HG03175 (cell line): Measurements from ENCODE around the gene CCDC107.

Experiments used
- ATAC-seq: cut with Tn5 transposase; IDR thresholded peaks from one replicate; pipeline ENCODE4 v1.9.1; 2021; ENCODE audit warnings: mild to moderate bottlenecking, moderate library complexity; ENCODE audit not compliant: unreplicated experiment

The CCDC107 gene

DNA sequence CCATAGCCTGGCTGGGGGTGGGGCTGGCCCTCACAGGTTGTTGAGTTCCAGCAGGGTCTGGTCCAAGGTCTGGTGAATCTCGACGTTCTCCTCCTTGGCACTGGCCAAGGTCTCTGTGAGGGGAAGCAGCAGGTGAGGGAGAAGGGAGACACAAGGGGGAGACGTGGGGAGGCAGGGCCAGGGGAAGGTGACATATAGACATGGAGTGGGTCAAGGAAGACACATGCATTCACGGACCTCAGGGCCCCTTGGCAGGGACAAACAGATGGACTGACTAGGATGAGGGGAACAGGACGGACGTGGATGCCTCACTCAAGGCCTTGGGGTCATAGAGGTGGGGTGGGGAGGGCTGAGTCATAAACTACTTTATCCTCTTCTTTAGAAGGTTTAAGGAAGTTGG, 24.0 kb downstream of the CCDC107 start:
- no peak for ATAC-seq

DNA sequence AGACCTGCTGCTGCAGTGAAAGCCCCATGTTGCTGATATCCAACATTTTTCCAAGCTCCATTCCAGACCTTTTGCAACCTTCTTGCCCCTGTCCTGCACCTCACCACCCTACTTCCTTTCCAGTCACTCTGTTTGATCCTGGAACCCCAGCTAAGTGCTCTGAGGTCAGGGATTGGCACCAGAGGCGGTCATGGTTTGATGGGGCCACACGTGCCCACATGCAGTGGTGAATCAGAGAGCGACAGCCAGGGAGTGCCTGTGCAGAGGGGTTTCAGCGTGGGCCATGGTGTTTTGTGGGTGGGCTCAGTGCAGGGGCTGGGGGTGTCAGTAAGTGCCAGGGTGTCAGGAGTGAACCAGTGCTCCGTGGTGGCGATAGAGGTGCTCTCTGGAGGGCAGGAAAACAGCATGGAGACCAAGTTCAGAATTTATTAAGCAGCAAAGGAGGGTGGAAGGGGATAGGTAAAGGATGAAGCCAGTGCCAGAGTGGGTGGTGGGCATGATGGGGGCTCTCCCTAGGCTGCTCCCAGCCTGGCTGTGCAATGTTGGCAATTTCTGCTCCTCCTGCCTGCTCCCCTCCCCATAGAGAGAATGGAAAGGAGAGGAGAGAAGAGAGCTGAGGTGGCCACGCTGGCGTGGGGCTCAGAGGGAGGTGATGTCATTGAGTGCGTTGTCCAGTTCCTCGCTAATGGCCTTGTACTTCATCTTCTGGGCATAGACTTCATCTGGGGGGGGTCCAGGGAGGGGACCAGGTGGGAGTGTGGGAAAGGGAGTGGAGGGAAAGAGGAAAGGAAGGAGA, 24.6 kb downstream of the CCDC107 start:
- ATAC-seq: no peak

DNA sequence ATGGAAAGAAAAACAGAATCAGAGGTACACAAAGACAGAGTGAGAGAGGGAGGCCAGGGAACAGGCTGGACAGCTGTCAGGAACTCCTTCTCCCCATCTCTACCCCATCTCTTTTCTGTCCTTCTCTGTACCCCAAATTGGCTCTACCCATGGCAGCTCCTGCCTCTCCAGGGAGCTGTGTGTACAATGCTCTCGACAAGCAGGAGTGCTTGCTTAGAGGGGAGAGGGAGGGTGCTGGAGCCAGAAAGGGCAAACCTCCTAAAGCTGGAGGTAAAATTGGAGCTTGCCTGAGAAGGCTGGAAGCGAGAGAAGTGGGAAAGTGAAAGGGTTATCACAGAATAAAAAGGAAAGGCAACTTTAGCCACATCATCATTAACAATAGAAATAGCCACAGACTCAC, 25.2 kb downstream of the CCDC107 start:
- no peak for ATAC-seq

DNA sequence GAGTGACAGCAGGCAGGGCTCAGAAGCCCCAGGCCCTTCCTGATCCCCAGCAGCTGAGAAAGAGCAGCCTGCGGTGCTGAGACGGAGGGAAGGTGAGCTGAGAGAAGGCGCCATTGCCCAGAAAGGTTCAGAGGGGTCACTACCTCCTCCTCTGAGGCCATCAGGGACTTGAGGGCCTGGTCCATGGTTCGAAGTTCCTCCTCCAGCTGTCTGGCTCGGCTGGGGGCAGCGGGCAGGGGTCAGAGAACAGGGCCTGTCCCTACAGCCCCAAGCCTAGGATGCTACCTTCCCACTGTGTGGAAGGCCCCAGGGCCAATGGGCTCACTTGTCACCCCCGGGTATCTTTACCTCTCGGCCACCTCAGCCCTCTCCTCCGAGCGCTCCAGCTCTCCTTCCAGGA, 26.8 kb downstream of the CCDC107 start:
- ATAC-seq: no peak

GRCh38 chr9:35685506-35685905, 27.4 kb downstream of the CCDC107 start:
- no peak for ATAC-seq

DNA sequence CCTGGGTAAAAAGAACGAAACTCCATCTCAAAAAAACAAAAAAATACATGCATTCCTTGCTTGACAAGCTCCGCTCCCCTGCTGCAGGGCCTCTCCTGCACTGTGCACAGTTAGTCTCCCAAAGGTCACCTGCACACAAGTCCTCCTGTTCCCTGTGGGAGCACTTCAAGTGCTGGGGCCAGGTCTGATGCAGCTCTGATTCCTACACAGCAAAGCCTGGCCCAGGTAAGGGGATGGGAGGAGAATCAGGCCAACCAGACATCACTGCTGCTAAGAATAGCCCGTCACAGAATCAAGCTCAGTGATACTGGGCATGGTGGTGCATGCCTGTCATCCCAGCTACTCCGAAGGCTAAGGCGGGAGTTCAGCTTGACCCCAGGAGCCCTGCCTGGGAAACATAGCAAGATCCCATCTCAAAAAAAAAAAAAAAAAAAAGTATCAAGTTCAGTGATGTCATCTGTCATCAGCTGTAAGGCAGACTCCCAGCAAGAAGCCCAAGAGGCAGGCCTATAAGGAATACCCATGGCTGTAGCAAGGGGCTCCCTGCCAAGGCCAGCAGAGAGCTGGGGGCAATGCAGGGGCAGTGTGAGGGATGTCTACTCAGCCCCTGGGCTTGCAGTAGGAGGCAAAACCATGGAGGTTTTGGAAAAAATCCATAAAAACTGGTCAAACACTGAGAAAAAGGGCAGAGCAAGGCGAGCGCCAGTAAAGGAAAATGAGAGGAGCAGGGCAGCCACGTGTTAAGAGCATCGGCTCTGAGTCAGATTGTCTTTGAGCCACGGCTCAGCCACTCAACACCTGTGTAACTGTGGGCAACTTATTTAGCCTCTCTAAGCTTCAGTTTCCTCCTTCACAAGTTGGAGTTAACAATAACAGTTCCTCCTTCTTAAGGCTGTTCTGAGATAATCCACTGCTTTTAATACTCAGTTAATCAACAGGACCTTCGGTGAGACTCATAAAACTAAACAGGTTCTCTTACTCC, 28.4 kb downstream of the CCDC107 start:
- ATAC-seq: no peak

- no peak for ATAC-seq
Observed at GRCh38 chr9:35687306-35687705, 29.2 kb downstream of the CCDC107 start.

- no peak for ATAC-seq
Observed at GRCh38 chr9:35687972-35688557, 30.0 kb downstream of the CCDC107 start.

DNA sequence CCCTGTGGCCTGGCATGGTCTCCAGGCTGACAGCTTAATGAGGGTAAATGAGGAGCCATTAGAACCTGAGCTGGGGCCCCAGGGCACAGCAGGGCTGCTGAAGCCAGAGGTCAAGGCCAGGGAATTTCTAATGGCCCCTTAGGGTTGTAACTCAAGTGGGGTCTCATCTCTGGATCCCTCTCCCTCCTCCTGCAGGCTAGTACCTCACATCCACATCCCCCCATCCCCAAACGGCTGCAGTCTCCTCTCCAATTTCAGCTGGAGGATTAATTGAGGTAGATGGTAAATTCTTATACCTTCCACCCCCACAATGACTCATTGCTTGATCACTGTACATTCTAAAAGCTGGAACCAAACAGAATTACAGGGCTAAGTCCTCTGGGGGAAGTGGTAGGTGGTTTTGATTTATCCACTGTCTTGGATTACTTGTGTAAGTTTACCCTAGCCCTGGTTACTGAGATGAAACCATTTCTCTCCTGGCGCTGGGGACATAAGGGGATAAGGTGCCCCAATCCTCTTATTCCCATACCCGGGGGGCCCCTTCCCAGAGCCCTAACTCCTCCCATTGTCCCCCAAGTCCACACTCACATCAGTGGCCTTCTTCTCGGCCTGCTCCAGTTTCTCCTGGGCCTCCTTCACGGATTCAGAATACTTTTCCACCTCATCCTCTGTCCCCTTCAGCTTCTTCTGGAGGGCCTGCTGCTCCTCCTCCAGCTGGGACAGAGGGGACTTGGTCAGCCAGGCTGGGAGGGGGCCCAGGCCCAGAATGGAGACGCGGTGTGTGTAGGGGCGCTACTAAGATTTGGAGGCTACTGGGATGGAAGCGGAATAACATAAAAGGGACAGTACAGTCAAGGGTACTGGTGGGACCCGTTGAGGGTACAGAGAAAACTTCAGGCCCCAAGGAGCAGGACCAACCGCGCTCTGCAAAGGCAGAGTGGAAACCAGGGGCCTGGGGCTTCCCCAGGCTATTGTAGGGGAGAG, 30.8 kb downstream of the CCDC107 start:
- no peak for ATAC-seq

- no peak for ATAC-seq
Observed at GRCh38 chr9:35689542-35690293, 31.6 kb downstream of the CCDC107 start, which contains the start of gene TPM2. TPM2 (minus strand) TSS chr9:35689925; CDS start chr9:35689817, 108 bp downstream.

- ATAC-seq: no peak
Observed at GRCh38 chr9:35690294-35690613, 32.2 kb downstream of the CCDC107 start.

DNA sequence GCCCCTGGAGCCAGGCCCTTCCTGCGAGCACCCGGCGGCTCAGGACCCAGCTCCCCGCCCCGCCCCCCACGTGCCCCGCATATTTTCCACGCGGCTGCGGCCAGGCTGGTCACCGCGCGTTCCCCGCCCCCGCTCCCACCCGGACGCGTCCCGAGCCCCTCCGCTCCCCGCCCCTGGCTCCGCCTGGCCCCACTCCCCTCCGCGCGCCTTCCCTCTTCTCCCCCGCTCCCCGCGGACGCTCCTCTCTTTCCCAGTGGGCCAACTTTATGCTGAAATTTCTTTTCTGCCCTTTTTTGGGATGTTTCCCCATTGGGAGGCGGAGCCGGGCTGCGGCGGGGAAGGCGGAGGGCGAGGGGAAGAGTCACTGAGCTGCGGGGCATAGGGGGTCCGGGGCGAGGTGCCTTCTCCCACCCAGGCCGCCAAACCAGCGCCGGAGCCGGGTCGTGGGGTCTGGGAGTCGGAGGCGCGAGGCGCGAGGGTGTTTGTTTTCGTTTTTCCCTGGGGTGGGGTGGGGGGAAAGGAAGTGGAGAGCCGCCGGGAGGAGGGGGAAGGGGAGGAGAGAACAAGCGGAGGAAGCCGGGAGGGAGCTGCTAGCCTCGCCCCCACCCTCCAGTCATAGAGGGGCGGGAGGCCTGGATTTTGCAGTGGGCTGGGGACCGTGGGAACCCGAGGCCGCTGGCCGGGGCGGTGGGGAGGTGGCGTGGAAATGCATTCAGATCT, 32.7 kb downstream of the CCDC107 start:
- no peak for ATAC-seq

GRCh38 chr9:35691334-35691650, 33.2 kb downstream of the CCDC107 start:
- no peak for ATAC-seq

DNA sequence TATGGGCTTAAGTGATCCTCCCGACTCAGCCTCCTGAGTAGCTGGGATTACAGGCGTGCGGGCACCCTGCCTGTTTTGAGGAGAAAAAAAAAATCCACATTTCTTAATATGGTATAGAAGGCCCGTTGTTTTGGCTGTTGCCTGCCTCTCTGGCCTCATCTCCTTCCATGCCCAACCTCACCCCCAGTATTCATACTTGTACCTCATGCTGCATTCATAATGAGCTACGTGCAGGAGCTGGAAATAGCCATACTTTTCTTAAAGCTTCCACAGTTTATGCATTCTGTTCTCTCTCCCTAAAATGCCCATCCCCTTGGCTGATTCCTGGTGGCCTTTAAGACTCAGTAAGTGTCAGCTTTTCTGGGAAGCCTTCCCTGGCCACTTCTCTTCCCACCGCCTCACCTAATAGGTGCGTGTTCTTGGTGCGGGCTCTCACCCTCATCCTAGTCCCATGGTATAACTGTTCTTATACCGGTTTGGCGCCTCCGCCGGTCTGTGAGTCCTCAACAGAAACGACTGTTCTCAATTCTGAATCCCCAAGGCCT, 33.7 kb downstream of the CCDC107 start:
- ATAC-seq: no peak

- no peak for ATAC-seq
Observed at GRCh38 chr9:35695943-35696401, 37.9 kb downstream of the CCDC107 start.

- ATAC-seq: no peak
Observed at GRCh38 chr9:35696520-35697215, 38.6 kb downstream of the CCDC107 start.

DNA sequence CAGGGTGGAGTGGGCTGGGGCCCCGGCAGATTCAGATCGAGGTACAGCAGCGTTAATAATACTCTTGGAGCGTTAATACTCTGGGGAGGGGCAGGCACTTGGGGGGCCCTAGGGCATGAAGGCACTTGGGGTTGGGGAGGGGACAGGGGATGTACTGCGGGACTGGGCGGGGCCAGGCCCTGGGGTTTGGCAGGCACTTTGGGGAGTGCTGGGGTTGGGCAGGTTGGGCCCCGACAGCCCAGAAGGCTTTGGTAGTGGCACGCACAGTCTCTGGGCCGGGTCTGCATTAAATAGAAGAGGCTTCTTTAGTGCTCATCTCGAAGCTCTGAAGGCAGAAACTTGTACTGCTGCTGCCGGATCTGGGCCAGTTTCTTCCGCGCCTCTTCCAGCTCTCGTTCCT, 39.4 kb downstream of the CCDC107 start:
- no peak for ATAC-seq

GRCh38 chr9:35698231-35698630, 40.1 kb downstream of the CCDC107 start:
- no peak for ATAC-seq
